ENCODE data around the gene IPMK.

Gene IPMK

DNA sequence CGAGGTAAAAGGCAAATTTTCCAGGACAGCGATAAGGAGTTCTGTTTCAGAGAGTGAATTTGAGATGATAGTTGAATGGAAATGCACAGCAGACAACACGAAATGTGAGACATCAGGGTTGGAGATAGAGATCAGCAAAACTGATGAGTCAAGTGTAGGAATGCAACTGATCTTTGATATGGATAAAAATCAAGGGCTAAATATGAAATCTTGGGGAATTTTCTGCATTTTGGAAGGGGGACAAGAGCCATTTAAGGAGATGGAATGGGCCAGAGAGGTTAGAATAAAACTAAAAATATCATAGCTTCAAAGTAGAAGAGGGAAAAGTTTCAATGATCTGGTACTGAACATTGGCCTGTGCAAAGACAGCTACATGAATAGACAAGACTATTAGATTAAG lies 12.8 kb upstream of the IPMK start:
- Histone ChIP-seq H3K9me2 (replicated peaks; ENCODE audit: control insufficient read depth, low read length) (no peaks in the 10 kb centered on the region), H3K36me3 (ENCODE audit: control insufficient read depth, low read length) (peaks cover 59% of the 10 kb centered on the region), H3K4me1 (ENCODE audit: control insufficient read depth, low read length) (peaks cover 25% of the 10 kb centered on the region), H3K4me2 (ENCODE audit: low read length) (no peak overlapping the region), H4K20me1 (ENCODE audit: control insufficient read depth, insufficient read depth, low read depth, low read length) (no peaks in the 10 kb centered on the region), H3K27ac (ENCODE audit: low read depth, low read length) (no peak overlapping the region), H3K9me3 (ENCODE audit: control insufficient read depth, insufficient read depth, low read length) (no peaks in the 10 kb centered on the region), H3F3A (ENCODE audit: control insufficient read depth, insufficient read depth) (no peaks in the 10 kb centered on the region), H3K79me2 (ENCODE audit: control insufficient read depth, low read length) (peaks cover 33% of the 10 kb centered on the region), H3K4me3 (ENCODE audit: low read length) (no peak overlapping the region), H3K27me3 (ENCODE audit: control insufficient read depth, low read length) (no peaks in the 10 kb centered on the region)
- TF ChIP-seq, protein P1, sequence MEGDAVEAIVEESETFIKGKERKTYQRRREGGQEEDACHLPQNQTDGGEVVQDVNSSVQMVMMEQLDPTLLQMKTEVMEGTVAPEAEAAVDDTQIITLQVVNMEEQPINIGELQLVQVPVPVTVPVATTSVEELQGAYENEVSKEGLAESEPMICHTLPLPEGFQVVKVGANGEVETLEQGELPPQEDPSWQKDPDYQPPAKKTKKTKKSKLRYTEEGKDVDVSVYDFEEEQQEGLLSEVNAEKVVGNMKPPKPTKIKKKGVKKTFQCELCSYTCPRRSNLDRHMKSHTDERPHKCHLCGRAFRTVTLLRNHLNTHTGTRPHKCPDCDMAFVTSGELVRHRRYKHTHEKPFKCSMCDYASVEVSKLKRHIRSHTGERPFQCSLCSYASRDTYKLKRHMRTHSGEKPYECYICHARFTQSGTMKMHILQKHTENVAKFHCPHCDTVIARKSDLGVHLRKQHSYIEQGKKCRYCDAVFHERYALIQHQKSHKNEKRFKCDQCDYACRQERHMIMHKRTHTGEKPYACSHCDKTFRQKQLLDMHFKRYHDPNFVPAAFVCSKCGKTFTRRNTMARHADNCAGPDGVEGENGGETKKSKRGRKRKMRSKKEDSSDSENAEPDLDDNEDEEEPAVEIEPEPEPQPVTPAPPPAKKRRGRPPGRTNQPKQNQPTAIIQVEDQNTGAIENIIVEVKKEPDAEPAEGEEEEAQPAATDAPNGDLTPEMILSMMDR (IDR thresholded peaks at IDR 0.05; ENCODE audit: low read depth, low read length, poor library complexity, severe bottlenecking), result no peak
- no peak for TF ChIP-seq EZH2phosphoT487 (IDR thresholded peaks at IDR 0.05; ENCODE audit: borderline replicate concordance, low read length)

DNA sequence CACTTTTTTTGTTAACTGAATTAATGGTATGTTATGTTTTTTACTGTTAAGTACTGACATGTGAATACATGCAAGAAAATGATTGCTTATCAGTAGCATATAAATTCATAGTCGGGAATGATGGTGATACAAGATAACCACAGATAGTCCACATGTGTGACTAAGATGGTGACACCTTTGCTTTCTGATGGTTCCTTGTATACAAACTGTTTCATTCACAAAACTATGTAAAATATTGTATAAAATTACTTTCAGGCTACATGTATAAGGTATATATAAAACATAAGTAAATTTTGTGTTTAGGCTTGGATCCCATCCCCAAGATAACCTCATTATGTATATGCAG lies 11.2 kb upstream of the IPMK start:
- no peaks in the 10 kb centered on the region for H3K9me3 ChIP-seq (ENCODE audit: control insufficient read depth, insufficient read depth, low read length)
- H3K36me3 ChIP-seq (ENCODE audit: control insufficient read depth, low read length), result peaks cover 59% of the 10 kb centered on the region
- H4K20me1 ChIP-seq (ENCODE audit: control insufficient read depth, insufficient read depth, low read depth, low read length), result 0 out of 2 replicates have a peak, but pooled peaks cover 5% of the 10 kb centered on the region
- no peaks in the 10 kb centered on the region for H3K9me2 ChIP-seq (replicated peaks; ENCODE audit: control insufficient read depth, low read length)
- no peak overlapping the region for H3K4me3 ChIP-seq (ENCODE audit: low read length)
- no peaks in the 10 kb centered on the region for H3F3A ChIP-seq (ENCODE audit: control insufficient read depth, insufficient read depth)
- H3K27ac ChIP-seq (ENCODE audit: low read depth, low read length), result no peak overlapping the region
- peaks cover 49% of the 10 kb centered on the region for H3K79me2 ChIP-seq (ENCODE audit: control insufficient read depth, low read length)
- TF ChIP-seq EZH2phosphoT487 (IDR thresholded peaks at IDR 0.05; ENCODE audit: borderline replicate concordance, low read length), result no peak
- TF ChIP-seq, protein P1 (IDR thresholded peaks at IDR 0.05; ENCODE audit: low read depth, low read length, poor library complexity, severe bottlenecking), result no peak
- peaks cover 28% of the 10 kb centered on the region for H3K4me1 ChIP-seq (ENCODE audit: control insufficient read depth, low read length)
- no peak overlapping the region for H3K4me2 ChIP-seq (ENCODE audit: low read length)
- no peaks in the 10 kb centered on the region for H3K27me3 ChIP-seq (ENCODE audit: control insufficient read depth, low read length)

DNA sequence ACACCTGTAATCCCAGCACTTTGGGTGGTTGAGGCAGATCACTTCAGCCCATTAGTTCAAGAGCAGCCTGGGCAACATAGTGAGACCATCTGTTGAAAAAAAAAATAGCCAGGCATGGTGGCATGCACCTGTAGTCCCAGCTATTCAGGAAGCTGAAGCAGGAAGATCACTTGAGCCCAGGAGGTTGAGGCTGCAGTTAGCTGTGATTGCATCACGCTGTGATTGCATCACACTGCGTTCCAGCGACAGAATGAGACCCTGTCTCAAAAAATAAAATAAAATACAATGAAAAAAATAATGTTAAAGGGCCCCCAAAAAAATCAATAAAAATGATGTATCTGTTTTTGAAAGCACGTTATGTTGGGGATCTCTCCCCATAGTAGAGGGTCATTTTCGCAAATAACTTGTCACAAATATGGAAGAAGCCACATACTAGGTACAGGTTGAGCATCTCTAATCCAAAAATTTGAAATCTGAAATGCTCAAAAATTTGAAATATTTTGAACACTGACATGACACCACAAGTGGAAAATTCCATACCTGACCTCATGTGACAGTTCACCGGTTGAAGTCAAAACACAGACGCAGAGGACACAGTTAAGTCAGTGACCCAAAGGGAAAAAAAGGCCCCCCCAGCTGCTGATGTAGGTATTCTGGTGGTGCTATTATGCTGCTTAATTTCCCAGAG lies 10.7 kb upstream of the IPMK start:
- no peaks in the 10 kb centered on the region for H3F3A ChIP-seq (ENCODE audit: control insufficient read depth, insufficient read depth)
- H3K4me3 ChIP-seq (ENCODE audit: low read length), result no peak overlapping the region
- peaks cover 53% of the 10 kb centered on the region for H3K79me2 ChIP-seq (ENCODE audit: control insufficient read depth, low read length)
- H3K9me3 ChIP-seq (ENCODE audit: control insufficient read depth, insufficient read depth, low read length), result no peaks in the 10 kb centered on the region
- no peak overlapping the region for H3K4me2 ChIP-seq (ENCODE audit: low read length)
- H3K27me3 ChIP-seq (ENCODE audit: control insufficient read depth, low read length), result no peaks in the 10 kb centered on the region
- H3K9me2 ChIP-seq (replicated peaks; ENCODE audit: control insufficient read depth, low read length), result no peaks in the 10 kb centered on the region
- TF ChIP-seq, protein P1 (IDR thresholded peaks at IDR 0.05; ENCODE audit: low read depth, low read length, poor library complexity, severe bottlenecking), result no peak
- no peak for TF ChIP-seq EZH2phosphoT487 (IDR thresholded peaks at IDR 0.05; ENCODE audit: borderline replicate concordance, low read length)
- H4K20me1 ChIP-seq (ENCODE audit: control insufficient read depth, insufficient read depth, low read depth, low read length), result 0 out of 2 replicates have a peak, but pooled peaks cover 5% of the 10 kb centered on the region
- peaks cover 57% of the 10 kb centered on the region for H3K36me3 ChIP-seq (ENCODE audit: control insufficient read depth, low read length)
- peaks cover 28% of the 10 kb centered on the region for H3K4me1 ChIP-seq (ENCODE audit: control insufficient read depth, low read length)
- no peak overlapping the region for H3K27ac ChIP-seq (ENCODE audit: low read depth, low read length)

Data from DOHH2 (cell line).